PFSK-1 (cell line): ENCODE data around the gene GRK5.

Experiments
- FOXP2 ChIP-seq: optimal IDR thresholded peaks from 2 replicates; pipeline ENCODE3; 2011; ENCODE audit warnings: borderline replicate concordance, control low read depth, inconsistent platforms; ENCODE audit not compliant: insufficient read depth; ENCODE audit errors: extremely low read length, extremely low read depth
- POLR2AphosphoS5 ChIP-seq: IDR thresholded peaks from 2 replicates; pipeline ENCODE4 v1.6.1; 2012; ENCODE audit warnings: low read depth, mild to moderate bottlenecking, control low read depth, low read length, moderate library complexity
- SIN3A ChIP-seq: IDR thresholded peaks from 2 replicates; pipeline ENCODE4 v1.6.1; 2012; ENCODE audit warnings: mild to moderate bottlenecking, low read length, moderate library complexity, borderline replicate concordance; ENCODE audit not compliant: insufficient read depth
- TAF1 ChIP-seq: IDR thresholded peaks from 2 replicates; pipeline ENCODE4 v1.6.1; 2012; ENCODE audit warnings: low read length, control low read depth, borderline replicate concordance; ENCODE audit not compliant: insufficient read depth
- TF ChIP-seq, protein P1 (sequence below), 2 experiments: IDR thresholded peaks; 2 replicates each; pipeline versions ENCODE4 v1.6.1 to v1.8.0; 2011 to 2012; ENCODE audit warnings: low read depth in 2 of 2, low read length in 2 of 2, control low read depth in 1 of 2, inconsistent platforms in 1 of 2, mild to moderate bottlenecking in 1 of 2, moderate library complexity in 1 of 2; ENCODE audit not compliant: insufficient read depth in 1 of 2

GRK5 gene

DNA sequence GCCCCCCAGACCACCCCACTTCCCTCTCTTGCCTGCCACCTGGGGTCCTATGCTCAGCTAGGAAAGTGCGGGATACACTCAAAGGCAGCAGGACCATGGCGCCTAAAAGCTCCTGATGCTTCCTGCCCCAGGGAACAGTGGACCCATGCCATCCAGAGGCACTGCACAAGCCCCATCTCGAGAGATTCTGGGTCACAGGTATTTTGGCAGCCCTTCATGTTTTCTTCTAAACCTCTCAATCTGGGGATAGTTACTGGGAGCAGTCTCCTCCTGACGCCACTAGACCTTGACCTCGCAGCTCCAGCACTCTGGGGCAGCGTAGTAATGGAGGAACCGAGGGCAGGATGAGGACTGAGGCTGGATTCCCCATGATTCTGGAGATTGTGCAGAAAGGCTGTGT lies 107.1 kb downstream of the GRK5 start:
- TF ChIP-seq, protein P1, sequence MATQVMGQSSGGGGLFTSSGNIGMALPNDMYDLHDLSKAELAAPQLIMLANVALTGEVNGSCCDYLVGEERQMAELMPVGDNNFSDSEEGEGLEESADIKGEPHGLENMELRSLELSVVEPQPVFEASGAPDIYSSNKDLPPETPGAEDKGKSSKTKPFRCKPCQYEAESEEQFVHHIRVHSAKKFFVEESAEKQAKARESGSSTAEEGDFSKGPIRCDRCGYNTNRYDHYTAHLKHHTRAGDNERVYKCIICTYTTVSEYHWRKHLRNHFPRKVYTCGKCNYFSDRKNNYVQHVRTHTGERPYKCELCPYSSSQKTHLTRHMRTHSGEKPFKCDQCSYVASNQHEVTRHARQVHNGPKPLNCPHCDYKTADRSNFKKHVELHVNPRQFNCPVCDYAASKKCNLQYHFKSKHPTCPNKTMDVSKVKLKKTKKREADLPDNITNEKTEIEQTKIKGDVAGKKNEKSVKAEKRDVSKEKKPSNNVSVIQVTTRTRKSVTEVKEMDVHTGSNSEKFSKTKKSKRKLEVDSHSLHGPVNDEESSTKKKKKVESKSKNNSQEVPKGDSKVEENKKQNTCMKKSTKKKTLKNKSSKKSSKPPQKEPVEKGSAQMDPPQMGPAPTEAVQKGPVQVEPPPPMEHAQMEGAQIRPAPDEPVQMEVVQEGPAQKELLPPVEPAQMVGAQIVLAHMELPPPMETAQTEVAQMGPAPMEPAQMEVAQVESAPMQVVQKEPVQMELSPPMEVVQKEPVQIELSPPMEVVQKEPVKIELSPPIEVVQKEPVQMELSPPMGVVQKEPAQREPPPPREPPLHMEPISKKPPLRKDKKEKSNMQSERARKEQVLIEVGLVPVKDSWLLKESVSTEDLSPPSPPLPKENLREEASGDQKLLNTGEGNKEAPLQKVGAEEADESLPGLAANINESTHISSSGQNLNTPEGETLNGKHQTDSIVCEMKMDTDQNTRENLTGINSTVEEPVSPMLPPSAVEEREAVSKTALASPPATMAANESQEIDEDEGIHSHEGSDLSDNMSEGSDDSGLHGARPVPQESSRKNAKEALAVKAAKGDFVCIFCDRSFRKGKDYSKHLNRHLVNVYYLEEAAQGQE (IDR thresholded peaks at IDR 0.05; ENCODE audit: insufficient read depth in 1 of 2, low read depth in 2 of 2, low read length in 2 of 2), result no peak
- TF ChIP-seq SIN3A, result no peak

DNA sequence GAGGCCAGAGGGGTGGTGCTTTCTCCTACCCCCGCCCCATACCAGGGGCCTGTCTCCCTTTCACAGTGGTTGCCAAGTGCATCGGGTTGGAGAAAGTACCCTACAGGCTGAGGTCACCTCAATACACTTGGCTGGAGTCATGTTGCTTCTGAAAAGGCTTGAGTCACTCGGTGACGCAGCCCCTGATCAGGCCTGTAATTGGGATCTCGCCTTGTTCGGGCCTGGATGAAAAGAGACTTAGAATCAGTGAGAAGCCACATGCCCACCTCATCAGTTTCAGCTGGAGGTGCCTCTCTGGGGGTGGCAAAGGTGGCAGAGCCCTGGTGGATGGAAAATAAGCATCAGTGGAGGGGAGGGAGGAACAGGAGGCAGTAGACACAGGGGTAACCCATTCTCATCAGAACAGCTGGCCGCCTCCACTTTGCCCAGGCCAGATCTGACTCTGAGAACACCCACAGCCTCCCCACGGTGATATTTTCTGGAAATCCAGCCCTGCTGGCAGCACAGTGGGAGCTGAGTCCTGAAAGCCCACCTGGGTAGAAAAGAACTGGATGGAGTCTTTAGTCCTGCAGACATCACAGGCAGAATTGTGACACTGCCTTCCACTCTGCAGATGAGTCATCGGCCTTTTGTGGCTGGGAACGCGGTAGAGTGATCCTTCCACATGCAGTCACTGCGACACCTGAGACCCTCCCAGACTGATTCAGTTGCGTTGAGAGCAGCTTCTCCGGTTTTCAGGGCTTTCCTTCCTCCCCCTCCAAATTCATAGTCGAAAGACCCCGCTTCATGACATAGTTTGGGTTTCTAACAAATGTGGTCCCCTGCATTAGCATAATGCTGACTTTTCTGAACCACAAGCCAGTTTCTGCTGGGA lies 108.0 kb downstream of the GRK5 start:
- TF ChIP-seq POLR2AphosphoS5 (no peak), TAF1 (no peak), SIN3A (no peak), FOXP2 (no peak)
- TF ChIP-seq, protein P1 (IDR thresholded peaks at IDR 0.05; ENCODE audit: insufficient read depth in 1 of 2, low read depth in 2 of 2, low read length in 2 of 2), result no peak

DNA sequence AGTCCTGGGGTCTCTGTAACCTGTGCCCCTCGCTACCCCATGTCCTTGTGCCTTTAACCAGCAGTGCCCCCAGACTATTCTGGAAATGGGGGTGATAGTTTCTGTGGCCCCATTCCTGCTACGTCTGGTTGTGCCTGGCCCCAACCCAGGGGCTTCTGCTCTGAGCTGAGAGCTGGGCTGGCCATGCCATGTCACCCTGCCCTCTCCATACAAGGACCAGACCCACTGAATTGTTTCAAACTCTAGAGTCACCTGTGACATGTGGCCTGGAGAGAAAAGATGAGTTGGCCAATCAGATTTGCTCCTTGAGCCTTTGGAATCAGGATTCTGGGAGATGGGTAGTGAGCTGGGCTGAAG lies 108.6 kb downstream of the GRK5 start:
- TF ChIP-seq, protein P1 (IDR thresholded peaks at IDR 0.05; ENCODE audit: insufficient read depth in 1 of 2, low read depth in 2 of 2, low read length in 2 of 2), result no peak
- TF ChIP-seq TAF1, result no peak
- TF ChIP-seq POLR2AphosphoS5, result no peak
- no peak for TF ChIP-seq SIN3A
- TF ChIP-seq FOXP2, result no peak

DNA sequence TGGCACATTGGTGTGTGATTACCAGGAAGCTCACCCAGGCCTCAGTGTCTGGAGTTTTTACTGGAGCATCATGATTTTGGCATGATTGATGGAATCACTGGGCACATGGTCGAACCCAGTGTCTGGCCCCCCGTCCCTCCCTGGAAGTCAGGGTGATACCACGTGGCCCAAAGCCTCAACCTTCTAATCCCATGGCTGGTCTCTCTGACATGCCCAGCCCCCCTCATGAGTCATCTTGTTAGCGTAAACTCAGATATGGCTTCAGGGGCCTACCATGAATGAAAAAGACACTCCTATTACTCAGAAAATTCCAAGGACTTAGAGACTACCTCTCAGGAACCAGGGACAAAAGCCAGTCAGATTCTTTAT lies 109.3 kb downstream of the GRK5 start:
- TF ChIP-seq SIN3A (peak; percentile 75; the same call in 1 of the 2 replicates), POLR2AphosphoS5 (no peak)

DNA sequence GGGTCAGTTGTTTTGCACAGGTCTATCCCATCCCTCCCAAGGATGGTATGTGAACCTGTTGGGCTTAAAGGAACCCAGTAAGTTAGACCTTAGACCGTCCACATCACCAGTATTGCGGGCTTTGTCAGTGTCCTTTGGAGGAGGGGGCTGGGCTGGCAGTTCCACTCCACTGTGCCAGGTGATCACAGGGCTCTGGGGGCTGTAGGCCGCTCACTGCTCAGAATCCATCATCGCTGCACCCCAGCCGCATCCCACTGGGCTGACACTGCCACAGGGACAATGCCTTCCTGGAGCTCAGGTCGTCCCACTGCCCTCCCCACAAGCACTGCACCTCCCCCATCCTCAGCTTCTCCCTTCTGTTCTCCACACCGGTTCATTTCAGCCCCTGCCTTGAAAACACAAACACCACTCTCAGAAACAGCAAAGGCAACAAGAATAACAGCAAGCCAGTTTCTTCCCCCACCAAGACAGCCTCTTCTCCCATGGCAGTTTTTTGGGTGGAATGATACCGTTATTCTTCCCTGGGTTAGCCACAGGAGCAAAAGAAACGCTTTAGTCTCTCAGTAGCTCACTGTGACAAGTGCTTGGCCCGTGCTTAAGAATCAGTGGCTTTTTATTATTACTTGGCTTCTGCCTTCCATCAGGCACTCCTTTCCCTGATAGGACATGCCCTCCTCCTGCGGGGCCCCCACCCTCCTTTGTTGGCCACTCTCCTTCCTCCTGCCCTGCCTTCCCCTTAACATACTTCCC lies 111.2 kb downstream of the GRK5 start:
- TF ChIP-seq TAF1 (no peak), POLR2AphosphoS5 (no peak), FOXP2 (no peak), SIN3A (no peak)
- TF ChIP-seq, protein P1 (IDR thresholded peaks at IDR 0.05; ENCODE audit: insufficient read depth in 1 of 2, low read depth in 2 of 2, low read length in 2 of 2), result no peak
